HG02588 (cell line): ENCODE measurements around the gene MYL11.
A peak's percentile ranks its signal among the peaks of the same experiment; 100 is the strongest.

Source experiments
- ATAC-seq: cut with Tn5 transposase; IDR thresholded peaks from one replicate; pipeline ENCODE4 v1.9.1; 2021; ENCODE audit warnings: mild to moderate bottlenecking, moderate library complexity; ENCODE audit not compliant: unreplicated experiment

MYL11 gene

DNA sequence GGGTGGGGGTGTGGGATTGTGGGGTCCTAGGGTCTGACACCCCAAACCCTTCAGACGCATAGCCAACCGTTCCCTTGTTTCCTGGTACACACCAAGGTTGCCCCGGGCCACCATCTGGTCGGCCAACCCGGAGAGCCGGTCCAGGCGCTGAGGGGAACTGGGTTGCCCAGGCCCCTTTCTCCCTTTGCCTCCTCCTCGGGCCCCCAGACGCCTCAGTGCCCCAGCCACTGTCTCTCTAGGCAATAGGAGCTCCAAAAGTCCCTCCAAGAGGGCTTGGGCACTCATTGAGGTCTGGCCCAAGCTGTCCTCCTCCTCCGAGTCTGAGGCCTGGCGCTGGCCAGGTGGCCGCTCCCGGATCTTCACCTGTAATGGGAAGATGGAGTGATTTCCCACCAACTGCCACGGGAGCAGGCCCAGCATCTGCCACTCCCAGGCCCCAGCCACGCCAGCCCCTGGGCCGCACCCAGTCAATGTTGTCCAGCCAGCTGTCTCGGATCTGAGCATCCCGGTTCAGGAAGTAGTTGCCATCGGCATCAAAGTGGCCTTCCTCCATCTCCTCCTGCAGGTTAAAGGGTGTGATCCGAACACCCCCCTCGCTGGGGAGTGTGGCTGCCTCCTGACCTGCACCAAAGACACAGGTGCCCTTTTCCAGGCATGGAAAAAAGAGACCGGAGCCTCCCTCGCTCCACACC lies 21.0 kb upstream of the MYL11 start:
- ATAC-seq, result no peak

GRCh38 chr16:30354423-30355143 lies 20.0 kb upstream of the MYL11 start:
- ATAC-seq, result no peak

- ATAC-seq, result peak; percentile 64
These were observed 19.3 kb upstream of the MYL11 start, which contains the start of gene CD2BP2 for GRCh38 chr16:30355144-30355953. Gene CD2BP2 (minus strand): TSS chr16:30355308. CDS start chr16:30354681, 627 bp downstream.

DNA sequence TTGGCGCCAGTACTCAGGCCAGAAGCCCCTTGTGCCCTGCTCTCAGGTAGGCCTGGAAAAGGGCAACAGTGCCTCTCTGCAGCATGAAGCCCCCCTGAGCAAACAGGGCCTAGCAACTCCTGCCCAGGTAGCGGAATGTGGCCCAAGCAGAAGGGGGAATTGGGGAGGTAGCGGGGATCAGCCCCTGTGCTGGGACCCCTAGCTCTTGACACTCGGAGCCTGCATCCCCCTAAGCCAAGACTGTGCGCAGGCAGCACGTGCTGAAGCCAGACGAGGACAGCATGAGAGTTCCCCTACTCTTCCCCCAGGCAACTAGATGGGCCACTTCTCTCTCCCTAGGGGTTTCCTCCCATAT lies 18.7 kb upstream of the MYL11 start:
- no peak for ATAC-seq

DNA sequence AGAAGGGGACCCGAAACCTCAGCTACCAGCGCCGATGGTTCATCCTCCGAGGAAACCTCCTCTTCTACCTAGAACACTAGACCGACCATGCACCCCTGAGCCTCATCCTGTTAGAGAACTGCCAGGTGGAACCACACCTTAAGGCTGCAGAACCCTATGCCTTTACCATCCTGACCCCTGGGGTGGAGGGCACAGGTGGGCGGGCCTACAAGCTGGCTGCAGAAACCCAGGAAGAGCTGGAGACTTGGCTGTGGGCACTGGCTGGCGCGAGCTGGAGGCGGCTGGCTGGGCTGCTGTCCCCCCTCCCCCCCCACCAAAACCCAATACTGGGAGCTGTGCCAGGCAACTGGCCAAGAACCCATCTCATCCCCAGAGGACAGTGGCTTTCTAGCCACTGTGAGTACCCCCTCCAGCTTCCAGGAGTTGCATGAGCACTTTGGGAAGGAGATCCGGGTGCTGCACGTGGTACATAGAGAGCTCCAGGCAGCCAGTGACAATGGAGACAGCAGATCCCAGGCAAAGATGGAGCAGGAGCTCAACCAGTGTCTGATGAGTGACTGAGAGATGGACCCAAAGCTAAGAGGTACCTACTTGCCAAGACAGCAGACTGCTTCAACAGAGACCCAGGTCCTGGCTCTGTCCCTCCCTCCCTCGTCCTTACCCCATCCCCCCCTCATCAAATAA lies 18.1 kb upstream of the MYL11 start:
- ATAC-seq, result no peak

DNA sequence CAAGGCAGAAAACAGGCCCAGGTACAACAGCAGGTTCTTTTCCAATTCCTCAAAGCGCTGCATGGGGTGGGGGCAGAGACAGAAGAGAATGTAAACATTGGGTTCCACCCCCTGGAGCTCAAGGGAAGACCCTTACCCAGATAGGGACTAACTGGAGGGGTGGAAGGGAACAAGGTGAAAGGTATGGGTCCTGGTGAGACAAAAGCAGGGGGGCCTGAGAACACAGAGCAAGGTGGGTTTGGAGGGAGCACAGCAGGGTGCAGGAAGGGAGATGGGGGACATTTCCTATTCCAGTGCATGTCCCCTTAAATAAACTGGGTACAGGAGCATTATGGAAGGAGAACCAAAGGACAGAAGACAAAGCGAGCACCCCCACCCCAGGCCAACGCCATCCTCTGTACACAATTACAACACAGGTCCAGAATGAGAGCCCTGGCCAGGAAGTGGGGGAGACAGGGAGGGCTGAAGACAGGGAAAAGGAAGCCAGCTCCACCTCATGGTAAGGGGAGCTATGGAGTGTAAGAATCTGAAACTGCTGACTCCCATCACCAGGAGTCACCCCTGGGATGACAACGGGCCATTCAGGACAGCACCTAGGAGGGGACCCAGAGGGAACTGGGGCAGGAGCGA lies 17.4 kb upstream of the MYL11 start:
- no peak for ATAC-seq

DNA sequence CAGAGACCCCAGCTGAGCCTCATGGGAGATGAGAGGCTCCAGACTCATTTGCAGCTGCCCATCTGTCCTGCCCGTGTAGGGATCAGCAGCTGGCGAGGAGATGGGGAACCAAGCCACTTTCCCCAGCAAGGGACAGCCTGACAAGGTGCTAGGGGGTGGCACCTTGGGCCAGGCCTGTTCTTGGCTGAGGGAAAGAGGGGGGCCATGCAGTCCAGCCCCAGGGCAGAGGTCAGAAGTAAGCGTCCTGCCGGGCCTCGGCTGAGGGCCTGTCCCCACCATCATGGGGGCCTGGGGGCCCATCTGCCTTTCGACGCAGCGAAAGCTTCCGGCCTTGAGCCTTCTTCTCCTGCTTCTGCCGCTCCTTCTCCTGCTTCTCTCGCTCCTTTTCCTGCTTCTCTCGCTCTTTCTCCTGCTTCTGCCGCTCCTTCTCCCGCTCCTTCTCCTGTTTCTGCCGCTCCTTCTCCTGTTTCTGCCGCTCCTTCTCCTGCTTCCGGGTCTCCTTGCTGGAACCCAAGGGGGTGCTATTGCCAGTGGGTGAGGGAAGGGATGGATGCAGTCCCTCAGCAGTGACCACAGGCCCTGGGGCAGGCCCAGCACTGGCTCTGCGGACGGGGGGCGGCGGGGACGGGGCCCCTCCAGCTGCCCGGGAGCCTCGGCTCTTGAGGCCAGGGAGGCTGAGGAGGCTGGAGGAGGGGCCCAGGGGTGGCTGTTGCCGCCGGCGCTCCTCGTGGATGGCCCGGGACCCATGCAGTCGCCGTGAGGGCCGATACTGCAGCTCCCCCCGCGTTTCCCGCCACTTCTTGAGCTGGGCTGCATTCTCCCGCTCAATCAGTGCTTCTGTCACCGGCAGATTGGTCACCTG lies 16.7 kb upstream of the MYL11 start:
- no peak for ATAC-seq

DNA sequence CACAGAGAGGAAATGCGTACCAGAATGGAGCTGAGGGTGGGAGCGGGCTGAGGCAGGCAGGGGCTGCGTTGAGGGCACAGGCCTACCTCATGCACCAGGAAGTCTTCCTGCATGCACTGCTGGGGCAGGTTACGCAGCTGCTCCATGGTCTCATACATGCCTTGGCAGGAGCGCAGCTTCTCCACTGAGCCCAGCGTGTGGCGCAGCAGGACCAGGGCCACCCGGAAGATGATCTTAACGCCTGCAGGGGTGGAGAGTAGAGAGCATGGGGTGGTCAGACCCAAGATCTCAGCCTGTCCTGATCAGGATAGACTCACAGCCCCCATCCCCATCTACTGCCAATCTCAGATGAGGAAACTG lies 16.0 kb upstream of the MYL11 start:
- ATAC-seq, result no peak

GRCh38 chr16:30358990-30359870 lies 15.4 kb upstream of the MYL11 start:
- no peak for ATAC-seq

DNA sequence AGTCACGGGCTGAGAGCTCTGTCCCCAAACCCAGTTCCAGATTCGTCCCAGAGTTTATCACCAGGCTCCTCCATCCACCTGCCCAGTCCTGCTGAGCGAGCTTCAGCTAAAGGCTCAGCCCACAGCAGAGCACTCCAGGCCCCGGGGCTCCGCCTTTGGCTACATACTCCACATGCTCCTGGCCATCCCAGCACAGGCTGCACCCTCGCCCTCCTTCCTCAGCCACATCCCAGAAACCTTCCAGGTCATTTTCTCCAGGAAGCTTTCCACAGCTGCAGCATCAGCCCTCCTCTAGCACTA lies 14.8 kb upstream of the MYL11 start:
- no peak for ATAC-seq

DNA sequence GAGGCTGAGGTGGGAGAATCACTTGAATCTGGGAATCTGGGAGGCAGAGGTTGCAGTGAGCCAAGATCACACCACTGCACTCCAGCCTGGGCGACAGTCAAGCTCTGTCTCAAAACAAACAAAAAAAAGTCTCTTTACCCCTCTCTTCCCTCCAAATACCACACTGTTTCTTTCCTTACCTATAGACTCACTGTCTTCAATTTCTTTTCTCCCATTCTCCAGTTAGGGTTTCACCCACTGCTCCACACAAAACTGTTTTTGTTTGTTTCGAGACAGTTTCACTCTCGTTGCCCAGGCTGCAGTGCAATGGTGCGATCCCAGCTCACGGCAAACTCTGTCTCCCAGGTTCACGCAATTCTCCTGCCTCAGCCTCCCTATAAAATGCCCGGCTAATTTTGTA lies 13.4 kb upstream of the MYL11 start:
- no peak for ATAC-seq

- no peak for ATAC-seq
These were observed 9.4 kb upstream of the MYL11 start for GRCh38 chr16:30365200-30365599.

GRCh38 chr16:30366511-30366910 lies 8.1 kb upstream of the MYL11 start:
- ATAC-seq, result no peak

GRCh38 chr16:30367349-30368009 lies 7.1 kb upstream of the MYL11 start:
- ATAC-seq, result no peak

- ATAC-seq, result no peak
These were observed 6.3 kb upstream of the MYL11 start for GRCh38 chr16:30368122-30368791.

DNA sequence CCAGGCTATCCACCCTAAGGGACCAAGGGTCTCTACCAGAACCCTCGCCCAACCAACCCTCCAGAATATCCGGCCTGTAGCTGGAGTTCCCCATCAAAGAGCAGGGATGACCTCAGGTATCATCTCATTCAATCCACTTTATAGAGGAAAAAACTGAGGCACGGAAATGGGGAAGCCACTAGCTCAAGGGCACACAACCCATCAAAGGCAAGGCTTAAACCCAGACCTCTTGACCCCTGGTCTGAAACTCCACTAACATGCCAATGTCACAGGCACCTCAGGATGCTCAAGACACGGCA lies 5.9 kb upstream of the MYL11 start:
- no peak for ATAC-seq

DNA sequence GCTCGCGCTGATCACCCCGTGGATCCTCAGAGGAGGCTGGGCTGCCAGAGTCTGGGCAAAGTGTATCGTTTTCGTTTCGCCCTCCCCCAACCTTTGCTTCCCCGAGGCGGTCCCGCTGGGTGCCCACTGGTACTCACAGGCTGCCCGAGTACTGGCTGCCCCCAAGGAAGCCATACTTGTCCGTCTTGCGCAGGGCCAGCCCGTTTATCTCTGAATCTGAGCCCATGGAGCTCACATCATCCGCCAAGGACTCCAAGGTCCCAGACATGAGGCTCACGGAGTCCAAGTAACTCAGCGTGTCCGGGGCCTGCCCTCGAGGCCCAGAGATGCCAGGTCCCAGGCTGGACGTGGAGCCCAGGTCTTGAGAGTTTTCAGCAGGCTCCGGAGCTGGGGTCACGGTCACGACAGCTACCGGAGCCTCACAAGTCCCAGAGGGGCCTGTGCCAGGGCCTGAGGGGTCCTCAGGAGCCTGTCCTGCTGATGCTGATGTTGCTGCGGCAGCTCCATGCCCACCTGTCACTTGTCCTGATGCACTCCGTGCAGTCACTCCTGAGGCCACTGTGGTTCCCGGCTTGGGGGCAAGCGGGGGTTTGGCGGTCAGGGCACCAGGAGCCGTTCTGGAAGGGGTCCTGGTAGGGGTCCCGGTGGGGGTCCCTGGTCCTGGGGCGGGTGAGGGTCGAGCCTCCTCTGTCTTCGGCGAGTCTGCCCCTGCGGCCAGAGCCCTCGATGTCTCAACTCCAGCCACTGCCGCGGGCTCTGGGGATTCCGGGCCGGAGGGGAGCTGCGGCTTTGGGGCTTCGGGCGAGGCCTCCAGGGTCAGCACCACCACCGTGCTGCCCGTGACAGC lies 5.3 kb upstream of the MYL11 start:
- ATAC-seq, result no peak
